Measurements from ENCODE around the gene PSAPL1.

The PSAPL1 gene, protein sequence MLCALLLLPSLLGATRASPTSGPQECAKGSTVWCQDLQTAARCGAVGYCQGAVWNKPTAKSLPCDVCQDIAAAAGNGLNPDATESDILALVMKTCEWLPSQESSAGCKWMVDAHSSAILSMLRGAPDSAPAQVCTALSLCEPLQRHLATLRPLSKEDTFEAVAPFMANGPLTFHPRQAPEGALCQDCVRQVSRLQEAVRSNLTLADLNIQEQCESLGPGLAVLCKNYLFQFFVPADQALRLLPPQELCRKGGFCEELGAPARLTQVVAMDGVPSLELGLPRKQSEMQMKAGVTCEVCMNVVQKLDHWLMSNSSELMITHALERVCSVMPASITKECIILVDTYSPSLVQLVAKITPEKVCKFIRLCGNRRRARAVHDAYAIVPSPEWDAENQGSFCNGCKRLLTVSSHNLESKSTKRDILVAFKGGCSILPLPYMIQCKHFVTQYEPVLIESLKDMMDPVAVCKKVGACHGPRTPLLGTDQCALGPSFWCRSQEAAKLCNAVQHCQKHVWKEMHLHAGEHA

DNA sequence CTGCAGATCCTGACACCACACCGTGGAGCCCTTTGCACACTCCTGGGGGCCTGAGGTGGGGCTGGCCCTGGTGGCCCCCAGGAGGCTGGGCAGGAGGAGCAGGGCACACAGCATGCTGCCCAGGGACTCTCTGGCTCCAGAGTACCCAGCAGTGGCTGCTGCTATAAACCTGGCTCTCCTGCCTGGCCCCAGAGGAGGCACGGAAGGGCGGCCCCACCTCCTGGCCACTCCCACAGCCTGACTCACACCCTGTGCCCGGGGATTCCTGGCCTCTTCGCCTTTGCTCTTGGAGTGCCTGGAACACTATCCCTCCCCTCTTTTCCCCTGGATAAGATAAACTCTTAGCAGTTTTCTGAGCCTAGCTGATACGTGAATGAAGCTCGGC, at the start of gene PSAPL1:
Gene PSAPL1 (minus strand): TSS at position 165 of the 385 bp plus-strand sequence. CDS start 51 bp downstream, at position 114.
- no peak for DNase-seq

DNA sequence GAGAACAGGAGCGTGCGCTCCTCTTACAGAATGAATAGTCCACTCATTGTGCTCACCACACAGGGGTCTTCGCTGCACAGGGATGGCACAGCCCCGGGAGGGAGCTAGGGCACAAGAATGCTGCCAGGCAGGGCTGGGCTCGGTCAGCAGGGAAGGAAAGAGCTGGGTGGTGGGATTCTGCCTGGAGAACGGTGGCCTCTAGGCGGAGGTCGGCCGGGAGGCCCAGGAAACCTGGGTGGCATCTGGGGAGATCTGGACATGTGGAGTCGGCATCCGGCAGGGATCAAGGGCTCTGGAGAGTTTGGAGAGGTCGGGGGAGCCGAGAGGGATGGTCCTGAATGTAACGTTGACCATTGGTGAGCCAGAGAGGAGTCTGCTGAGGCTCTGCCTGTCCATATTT, 46.5 kb upstream of the PSAPL1 start:
- DNase-seq: no peak

DNA sequence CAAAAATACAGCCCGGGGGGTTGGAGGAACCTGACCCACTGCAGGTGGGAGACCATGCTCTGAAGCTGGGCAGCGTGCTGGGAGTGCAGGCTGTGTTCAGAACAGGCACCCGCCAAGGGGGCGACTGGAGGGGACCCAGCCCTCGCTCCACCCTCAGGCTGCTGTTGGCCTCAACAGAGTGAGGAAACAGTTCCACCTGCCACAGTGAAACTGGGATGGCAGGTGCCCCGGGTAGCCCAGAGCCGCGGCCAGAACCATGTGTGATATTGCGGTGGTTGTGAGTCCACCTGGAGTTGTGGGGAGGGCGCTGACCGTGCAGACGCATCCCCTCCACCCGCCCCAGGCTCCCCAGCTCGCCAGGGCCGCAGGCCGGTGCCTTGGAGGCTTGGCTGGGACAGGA, 45.7 kb upstream of the PSAPL1 start:
- no peak for DNase-seq

DNA sequence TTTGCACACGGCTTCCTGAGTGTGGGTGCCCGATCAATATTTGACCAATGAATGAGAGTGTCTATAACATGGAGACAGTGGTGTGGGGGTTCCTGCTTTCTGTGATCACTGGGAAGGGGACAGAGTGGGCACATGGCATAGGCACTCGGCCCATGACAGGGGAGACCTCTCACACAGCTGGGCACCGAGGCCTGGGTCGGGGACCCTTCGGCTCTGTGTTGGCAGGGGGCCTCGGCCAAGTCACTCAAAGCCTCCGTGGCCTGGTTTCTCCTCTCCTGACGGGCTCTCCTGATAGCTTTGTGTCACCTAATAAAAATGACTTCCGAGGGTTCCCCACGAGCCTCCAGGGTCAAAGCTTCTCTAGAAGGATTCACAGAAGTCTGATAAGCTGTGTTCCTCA, 43.9 kb upstream of the PSAPL1 start:
- no peak for DNase-seq

DNA sequence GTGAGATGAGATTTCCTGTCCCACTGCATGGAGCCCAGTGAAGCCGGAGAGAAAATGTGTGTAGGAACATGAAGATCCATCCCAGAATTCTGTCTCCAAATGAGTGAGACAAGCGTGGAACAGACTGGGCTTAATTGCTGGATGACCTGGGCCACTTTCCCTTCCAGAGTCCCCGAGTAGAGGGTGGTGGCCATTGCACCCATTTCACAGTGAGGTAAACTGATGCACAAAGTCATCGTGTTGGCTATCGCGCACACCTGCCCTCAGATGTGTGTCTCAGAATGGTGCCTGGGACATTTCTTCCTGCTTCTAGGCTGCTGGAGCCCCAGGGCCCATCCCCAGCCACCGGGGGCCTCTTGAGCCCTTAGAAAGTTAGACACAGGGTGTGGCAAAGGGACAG, 43.0 kb upstream of the PSAPL1 start:
- DNase-seq: no peak

DNA sequence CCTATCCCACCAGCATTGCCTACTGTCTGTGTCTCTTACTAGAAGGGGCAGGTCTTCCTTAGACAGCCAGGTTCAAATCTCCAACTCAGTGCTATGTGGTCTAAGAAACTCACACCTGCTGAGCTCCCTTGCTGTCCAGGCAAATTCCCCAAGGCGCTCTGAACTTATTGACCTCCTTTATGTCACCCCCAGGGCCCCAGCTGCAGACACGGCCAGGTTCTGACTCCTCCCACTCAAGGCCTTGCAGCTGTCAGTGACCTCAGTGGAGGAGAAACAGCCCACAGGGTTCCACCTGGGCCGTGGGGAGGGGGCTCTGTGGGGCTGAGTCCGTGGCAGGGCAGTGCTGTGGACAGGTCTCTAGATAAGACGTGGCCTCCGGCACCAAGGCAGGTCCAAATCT, 42.1 kb upstream of the PSAPL1 start:
- no peak for DNase-seq

DNA sequence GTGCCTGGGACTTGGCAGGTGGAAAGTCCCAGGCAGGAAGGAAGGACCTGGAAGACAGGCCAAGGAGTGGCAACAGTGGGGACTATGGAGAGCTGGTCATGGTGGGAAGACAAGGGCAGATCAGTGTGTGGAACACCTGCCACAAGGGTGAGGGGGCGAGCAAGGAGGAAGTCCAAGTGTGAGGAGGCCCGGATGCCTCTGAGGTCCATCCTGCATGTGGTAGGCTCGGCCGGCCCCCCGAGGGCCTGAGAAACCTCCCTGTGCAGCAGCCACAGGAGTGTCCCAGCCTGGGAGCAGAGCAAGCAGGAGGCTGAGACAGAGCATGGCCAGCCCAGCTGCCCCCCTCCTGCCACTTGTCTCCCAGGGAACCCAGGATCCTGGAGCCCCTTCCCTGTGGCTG, 40.5 kb upstream of the PSAPL1 start:
- no peak for DNase-seq

DNA sequence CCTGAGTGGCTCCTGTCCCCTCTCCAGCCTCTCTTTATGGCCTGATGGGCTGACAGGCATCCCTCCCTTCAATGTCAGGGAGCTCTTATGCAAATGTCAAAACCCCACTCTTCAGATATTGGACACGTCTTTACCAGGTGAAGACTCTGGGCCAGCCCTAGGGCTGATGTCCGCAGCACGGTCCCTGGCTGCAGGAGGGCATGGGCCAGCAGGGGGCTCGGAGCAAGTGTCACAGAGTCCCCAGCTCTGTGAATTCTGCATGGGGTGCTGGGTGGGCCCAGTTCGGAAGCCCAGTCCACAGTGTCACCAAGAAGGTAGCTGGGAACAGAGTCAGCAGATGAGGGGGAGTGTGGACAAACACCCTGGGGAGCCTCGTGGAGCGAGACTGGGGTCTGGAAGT, 39.6 kb upstream of the PSAPL1 start:
- no peak for DNase-seq

DNA sequence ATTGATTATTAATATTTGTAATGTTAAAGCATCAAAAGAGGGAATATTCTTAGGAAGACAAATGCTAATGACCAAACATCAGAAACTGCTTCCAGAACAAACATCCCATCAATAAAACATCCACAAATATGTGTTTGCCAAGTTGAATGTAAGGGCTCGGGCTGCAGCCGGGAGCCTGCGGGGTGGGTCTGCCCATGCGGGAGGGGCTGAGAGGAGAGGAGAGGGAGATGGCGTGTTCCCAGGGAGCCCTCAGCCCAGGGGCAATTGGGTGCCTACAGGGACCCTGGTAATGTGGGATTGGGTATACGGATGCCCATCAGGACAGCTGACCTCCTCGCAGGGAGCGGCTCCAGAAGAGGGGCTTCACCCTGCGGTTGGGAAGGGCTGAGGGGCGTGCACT, 38.4 kb upstream of the PSAPL1 start:
- no peak for DNase-seq

DNA sequence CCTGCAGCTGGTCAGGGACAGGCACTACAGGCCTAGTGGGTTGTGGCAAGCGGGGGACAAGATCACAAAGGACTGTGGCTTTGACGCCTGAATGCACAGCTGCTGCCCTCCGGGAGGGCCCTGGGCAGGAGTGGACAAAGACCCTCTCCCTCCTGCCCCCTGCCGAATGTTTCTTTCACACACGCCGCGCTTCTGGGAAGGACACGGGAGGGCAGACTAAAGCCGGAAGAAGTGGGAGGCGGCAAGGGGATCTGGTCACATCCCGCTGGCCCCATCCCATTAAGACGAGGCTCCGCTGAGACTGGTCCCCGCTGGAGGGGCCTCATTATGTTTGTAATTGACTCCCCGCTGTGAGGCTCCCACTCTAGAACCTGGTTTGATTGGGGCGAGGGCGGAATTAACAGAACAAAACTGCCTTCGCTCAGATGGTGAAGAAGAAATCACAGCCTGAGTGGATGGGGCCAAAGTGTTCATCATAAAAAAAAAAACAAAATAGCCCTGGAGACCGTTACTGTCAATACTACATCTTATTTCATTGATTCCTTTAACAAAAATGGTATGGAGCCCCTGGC, 37.8 kb upstream of the PSAPL1 start:
- no peak for DNase-seq

DNA sequence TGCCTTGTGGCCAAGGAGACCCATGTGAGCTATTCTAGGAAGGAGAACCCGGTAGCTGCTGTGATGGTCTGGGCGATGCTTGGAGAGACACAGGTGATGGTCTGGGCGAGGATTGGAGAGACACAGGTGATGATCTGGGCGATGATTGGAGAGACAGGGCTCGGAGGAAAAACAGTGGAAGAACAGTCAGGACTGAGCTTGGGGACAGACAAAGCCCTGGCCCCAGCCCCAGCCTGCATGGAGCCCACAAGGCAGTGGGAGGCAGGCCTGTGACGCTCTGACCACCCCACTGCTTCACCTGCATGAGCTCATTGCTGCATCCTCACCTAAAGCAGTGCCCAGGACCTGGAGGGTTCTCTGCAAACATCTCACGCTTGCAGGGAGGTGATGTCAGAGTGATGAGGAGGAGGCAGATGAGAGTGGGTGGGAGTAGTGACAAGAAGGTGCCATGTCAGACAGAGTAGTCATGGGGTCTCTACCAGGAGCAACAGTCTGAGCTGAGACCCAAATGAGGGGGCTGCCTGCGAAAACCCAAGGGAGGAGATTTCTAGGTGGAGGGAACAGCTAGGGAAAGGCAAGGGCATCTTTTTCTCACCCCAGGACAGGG, 35.9 kb upstream of the PSAPL1 start:
- no peak for DNase-seq

DNA sequence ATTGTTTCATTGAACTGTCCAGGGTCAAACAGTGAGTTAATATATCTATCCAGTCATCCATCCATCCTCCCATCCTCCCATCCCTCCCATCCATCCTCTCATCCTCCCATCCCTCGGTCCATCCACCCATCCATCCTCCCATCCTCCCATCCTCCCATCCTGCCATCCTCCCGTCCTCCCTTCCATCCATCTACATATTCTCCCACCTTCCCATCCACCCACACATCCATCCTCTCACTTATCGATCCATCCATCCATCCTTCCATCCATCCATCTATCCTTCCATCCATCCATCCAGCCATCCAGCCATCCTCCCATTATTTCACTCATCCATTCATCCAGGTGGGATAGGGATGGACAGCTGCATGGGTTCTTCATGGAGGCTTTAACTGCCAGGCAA, 35.4 kb upstream of the PSAPL1 start:
- no peak for DNase-seq

DNA sequence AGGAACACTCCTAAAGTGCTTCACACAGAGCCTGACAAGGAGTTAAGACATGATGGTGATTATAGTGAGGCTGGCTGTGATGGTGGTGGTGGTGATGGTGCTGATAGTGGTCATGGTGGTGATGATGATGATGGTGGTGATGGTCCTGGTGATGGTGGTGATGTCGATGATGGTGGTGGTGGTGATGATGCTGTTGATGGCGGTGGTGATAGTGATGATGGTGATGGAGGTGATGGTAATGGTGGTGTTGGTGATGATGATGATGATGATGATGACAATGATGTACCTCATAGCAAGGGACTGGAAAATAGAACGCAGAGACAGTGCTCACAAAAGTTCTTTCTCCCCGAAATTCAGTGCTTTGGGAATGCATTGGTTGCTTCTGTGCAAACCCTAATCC, 34.3 kb upstream of the PSAPL1 start:
- DNase-seq: no peak

DNA sequence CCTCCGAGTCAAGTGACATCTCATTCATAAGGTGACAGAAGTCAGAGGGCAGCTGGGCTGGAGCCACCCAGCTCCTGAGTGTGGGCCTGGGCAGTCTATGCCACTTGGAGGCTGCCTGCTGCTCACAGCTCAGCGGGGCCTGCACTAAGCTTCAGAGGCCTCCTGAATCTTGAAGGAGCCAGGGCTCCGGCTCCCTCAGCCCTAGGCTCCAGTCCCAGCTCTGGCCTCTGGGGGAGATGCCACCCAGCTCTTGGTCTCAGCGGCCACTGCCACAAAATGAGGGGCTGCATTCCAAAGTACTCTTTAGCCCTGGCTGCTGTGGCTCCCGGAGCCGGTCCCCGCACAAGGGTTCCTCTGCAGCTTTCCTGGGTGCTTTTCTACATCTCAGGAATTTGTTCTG, 32.7 kb upstream of the PSAPL1 start:
- no peak for DNase-seq

DNA sequence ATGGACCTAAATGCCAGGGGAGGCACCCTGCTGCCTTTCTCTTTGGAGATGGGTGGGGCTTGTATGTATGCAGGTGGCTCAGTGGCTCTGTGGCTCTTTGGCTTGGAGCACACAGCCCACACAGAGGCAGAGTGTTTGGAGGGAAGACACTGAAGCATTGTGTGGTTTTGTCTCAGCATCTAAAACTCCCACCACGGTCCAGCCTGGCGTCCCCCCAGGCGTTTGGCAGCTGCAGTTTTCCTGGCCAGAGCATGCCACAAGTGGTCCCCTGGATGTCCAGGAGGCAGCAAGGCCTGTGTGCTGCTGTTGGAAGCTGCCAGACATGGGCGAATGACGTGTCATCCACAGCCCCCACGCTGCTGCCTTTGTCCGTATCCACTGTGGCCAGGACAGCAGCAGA, 32.2 kb upstream of the PSAPL1 start:
- DNase-seq: no peak

DNA sequence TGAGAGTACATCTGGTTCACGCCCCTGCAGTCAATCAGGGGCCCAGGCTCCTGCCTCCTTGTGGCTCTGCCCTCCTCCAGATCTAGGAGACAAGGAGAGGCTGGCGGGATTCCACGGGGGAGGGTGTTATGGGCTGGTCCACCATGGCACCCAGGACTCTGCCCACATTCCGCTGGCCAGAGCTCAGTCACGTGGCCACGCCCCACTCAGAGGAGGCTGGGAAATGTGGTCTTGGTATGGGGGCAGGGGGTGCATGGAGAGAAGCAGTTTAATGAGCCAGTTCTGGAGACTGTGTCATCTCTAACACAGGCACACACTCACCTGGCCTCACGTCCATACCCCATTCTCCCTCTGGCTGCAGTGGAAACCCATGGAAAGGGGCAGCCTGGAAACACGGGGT, 31.5 kb upstream of the PSAPL1 start:
- DNase-seq: no peak

DNA sequence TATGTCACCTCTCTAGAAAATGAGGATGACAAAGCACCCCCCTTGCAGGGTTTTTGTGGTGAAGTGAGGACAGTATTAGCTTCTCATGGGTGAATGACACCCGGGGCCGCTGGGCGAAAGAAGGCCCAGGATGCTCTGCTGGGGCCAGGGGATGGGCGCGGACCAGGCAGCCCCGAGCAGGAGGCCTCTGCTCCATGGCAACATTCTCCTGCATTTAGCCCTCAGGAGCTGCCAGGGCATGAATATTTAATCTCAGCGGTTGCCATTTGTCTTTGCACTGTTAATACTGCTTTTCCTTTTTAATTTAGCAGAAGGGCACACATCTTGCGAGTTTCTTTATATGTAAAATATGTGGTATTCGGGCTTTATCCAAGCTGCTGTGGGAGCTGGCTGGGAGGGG, 30.3 kb upstream of the PSAPL1 start:
- no peak for DNase-seq

DNA sequence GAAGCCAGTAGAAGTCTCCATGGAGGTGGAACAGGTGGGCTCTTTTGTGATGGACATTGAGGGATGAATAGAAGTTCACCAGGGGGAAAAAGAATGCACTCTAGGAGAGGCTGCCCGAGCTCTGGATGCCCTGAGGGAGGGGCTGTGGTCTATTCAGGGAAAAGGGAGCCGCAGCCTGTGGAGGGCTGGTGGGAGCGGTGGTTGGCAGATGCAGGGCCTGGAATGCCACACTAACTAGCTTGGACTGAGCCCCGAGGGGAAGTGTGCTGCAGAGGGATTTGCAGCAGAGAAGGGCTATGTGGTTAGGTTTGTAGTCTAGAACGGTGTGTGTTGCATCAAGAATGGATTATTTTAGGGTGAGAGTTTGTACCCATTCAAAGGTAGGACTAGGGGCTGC, 29.5 kb upstream of the PSAPL1 start:
- DNase-seq: no peak

DNA sequence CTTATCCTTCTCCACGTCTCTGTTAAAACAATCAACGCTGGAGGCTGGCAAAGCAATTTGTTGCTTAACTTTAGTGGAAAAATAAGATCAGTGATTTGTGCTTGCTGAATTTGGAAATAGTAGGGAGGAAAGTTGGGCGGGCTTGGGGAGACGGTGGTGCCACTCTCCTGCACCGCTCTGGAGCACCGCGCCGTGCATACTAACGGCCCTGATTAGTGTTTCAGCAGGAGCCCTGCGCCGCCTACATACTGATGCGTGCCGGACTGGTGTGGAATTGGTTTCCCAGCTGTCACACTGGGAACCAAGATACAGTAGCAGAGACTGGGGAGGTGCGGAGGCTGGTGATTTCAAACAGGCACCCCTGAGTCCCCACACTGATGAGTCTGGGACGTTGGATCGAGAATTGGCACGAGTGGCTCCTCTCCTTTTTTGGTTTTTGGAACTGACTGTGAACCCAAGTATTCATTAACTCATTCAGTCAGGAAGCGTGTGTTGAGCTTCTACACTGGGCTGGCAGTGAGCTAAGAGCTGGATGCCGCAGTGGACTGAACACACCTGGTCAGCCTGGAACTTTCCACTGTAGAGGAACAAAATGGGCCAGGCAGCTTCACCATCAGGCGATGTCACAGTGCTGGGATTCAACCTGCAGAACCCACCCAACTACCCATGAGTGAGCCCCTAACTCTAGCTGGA, 29.0 kb upstream of the PSAPL1 start:
- no peak for DNase-seq

DNA sequence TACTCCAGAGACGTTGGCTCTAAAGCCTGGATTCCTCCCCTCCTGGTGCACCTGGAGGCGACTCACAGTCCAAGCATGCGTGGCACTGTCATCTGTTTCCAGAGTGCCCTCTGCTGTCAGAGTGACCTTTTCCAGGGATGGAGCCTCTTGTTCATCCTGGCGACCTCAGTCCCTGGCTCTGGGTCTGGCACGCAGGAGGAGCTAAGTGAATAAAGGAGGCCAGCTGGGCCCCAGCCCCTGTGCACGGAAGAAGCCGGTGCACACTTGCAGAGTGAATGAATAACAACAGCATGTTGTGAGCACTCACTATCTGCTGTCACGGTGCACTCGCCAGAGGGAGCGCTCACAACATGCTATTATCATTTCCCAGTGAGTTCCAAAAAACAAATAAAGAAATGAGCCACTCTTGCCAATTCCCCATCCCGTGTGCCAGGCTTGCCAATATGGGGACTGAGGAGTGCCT, 27.8 kb upstream of the PSAPL1 start:
- DNase-seq: no peak

DNA sequence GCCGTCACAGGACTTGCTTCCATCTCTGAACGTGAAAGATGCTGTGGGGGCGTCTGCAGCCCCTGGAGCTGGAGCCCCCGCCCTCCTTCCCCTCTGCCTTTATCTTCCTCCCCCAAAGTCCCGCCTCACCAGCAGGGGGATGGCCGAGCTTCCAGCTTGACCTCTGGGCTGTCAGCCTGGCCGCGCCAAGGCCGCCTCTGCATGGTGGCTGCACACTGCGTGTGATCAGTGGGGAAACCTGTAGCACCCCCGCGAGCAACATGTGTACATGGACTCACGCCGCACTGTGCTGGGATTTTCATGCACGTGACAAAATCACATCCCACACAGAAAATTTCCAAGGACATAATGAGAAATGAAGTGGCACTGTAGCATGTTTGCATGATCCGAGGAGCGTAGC, 26.5 kb upstream of the PSAPL1 start:
- DNase-seq: no peak

DNA sequence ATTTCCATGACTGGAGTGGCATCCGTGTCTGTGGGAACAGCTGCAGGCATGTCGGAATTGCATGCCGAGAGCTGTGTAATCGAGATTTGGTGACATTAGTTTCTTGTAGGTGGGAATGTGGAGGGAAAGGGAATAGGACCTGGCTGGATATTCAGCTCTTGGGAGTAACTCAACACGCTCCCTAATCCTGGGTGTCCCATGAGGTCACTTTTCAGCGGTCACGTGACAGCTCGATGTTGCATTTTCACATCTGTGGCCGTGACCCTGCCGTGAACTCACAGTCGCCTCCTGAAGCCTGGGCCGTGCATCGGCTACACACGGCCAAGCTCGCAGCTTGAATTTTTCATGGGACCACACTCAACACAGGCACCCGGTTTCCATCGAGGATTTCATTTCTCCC, 25.8 kb upstream of the PSAPL1 start:
- DNase-seq: no peak

DNA sequence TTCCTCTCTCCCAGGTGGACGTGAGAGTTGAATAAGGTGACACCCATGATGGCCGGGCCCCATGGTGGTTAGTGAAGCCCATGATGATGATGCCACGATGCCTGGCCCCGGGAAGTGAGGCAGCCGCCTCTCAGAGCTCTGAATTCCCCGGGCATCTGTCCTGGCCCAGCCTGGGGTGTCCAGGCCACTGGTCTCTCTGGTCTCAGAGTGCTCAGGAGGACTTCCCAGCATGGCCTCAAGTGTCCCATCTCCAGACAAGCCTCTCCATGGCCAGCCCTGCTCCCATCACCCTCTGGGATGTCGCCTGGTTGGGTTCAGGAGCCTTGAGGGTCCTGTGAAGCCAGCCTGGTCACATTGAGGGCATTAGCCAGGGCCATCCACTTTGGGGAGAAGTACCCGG, 24.7 kb upstream of the PSAPL1 start:
- DNase-seq: no peak

DNA sequence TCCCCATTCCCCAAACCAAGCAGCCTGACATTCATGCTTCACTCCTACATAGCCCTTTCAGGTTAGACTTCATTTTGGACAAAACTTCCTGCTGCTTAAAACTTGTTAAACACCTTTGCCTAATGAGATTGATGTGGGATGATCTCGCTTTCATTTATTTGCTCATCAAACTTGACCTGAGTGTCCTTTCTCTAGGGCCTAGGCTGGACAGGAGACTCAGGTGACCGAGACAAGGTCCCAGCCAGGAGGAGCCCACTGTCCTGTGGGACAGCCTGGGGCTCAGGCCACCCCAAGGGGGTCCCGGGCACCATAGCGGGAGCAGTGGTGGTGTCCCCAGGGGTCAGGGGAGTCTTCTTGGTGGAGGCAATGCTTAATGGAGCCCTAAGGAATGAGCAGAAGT, 23.7 kb upstream of the PSAPL1 start:
- DNase-seq: no peak

Measured in amniotic stem cell (primary cell).